Caco-2 (cell line): ENCODE data around the gene MRRF. TPM values are rescaled to one million over a fixed set of nuclear protein-coding genes. Genes with fewer than 3 reads are reported as not detected.

ENCODE experiments used
- BruUV-seq: library from RNA; stranded (reverse); fragments of 400-500 nt; replicated peaks from 2 replicates; lab custom pipeline; 2021; lab: Mats Ljungman, UMichigan
- CTCF ChIA-PET: fragments of 300-600 bp; sonication (Branson Sonifier 250); formaldehyde crosslinking; loops from one replicate; lab custom pipeline; 2022; ENCODE audit warnings: antibody characterized with exemption; lab: Charles Lee
- POLR2A ChIA-PET: fragments of 300-600 bp; sonication (Branson Sonifier 250); formaldehyde crosslinking; loops from one replicate; lab custom pipeline; 2022; ENCODE audit warnings: antibody characterized with exemption; lab: Charles Lee
- DNase-seq, 2 experiments: peaks; one replicate each; pipeline versions ENCODE4 v3.0.0 to v3.0.0-alpha.2; 2020 to 2022
- H3K27me3 ChIP-seq: replicated peaks from 2 replicates; pipeline ENCODE4 v1.6.0; 2011; ENCODE audit warnings: low read length; ENCODE audit not compliant: control insufficient read depth, insufficient read depth
- H3K36me3 ChIP-seq: 2 replicates; pipeline ENCODE4 v1.5.1; 2011; ENCODE audit warnings: low read length; ENCODE audit not compliant: control insufficient read depth, insufficient read depth
- H3K4me1 ChIP-seq: fragments of 250-450 bp; sonication (Bioruptor Pico); 2 replicates; pipeline ENCODE4 v1.5.1; 2020; ENCODE audit warnings: mild to moderate bottlenecking
- H3K4me3 ChIP-seq: 2 replicates; pipeline ENCODE4 v1.5.1; 2011; ENCODE audit warnings: low read depth, mild to moderate bottlenecking, control low read depth, low read length
- H3K9me3 ChIP-seq: fragments of 250-450 bp; sonication (Bioruptor Pico); 2 replicates; pipeline ENCODE4 v1.5.1; 2020; ENCODE audit warnings: mild to moderate bottlenecking, moderate library complexity
- H3K27ac Mint-ChIP-seq: one replicate; pipeline ENCODE4 v1.8.0; 2022; ENCODE audit warnings: mixed read lengths; ENCODE audit not compliant: unreplicated experiment
- H3K27me3 Mint-ChIP-seq: one replicate; pipeline ENCODE4 v1.8.0; 2022; ENCODE audit warnings: mixed read lengths; ENCODE audit not compliant: insufficient read depth, unreplicated experiment
- H3K36me3 Mint-ChIP-seq: one replicate; pipeline ENCODE4 v1.8.0; 2022; ENCODE audit warnings: mild to moderate bottlenecking, mixed read lengths; ENCODE audit not compliant: insufficient read depth, unreplicated experiment
- H3K4me1 Mint-ChIP-seq: one replicate; pipeline ENCODE4 v1.8.0; 2022; ENCODE audit warnings: low read depth, mixed read lengths; ENCODE audit not compliant: unreplicated experiment
- H3K4me3 Mint-ChIP-seq: one replicate; pipeline ENCODE4 v1.8.0; 2022; ENCODE audit warnings: mild to moderate bottlenecking, moderate library complexity, mixed read lengths; ENCODE audit not compliant: unreplicated experiment
- H3K9me3 Mint-ChIP-seq: one replicate; pipeline ENCODE4 v1.8.0; 2022; ENCODE audit warnings: mixed read lengths; ENCODE audit not compliant: unreplicated experiment
- intact Hi-C: fragments of 100-400 bp; cut with micrococcal nuclease; formaldehyde crosslinking; loops from one replicate; pipeline ENCODE4 v1.10.0; 2022; ENCODE audit not compliant: unreplicated experiment
- total RNA-seq: library from RNA; stranded (reverse); gene quantifications from 2 replicates; pipeline ENCODE4 v1.2.3, GENCODE V29; 2022
- TF ChIP-seq, protein P1 (sequence below), 2 experiments: fragments of 200-600 bp in 1 of 2; IDR thresholded peaks; 1 replicate in 1 of 2; 2 replicates in 1 of 2; pipeline versions ENCODE4 v1.5.1 to v1.8.0; 2011 to 2022; ENCODE audit warnings: antibody characterized with exemption in 1 of 2, control low read depth in 1 of 2, inconsistent platforms in 1 of 2, low read depth in 1 of 2, low read length in 1 of 2, mild to moderate bottlenecking in 1 of 2, moderate library complexity in 1 of 2; ENCODE audit not compliant: insufficient read depth in 1 of 2, severe bottlenecking in 1 of 2, unreplicated experiment in 1 of 2

The MRRF gene
- total RNA-seq, 1 experiment from 2014 or later = 64.6 TPM

DNA sequence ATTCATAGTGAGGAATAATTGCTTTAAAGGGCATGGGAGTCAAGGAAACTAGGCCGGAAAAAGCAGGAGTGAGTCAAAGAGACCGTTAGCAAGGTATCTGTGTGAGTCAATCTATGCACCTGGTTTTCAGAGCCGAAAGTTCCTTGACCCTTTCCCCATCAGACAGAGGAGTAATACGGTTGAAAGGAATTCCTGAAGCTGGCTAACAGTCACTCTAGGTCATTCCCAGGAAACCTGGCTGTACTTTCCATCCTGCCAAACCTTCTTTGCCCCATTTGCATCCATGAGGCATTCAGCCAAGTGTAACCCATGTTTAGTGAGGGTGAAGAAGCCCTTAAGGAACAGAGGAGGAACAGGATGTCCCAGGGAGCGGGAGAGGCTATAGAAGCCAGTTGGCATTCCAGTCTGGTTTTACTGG, 16.2 kb upstream of the MRRF start:
- H3K4me1 ChIP-seq = no peaks in the 10 kb centered on the region
- H3K27me3 Mint-ChIP-seq = no peaks in the 10 kb centered on the region
- no peak overlapping the region for H3K27ac Mint-ChIP-seq
- H3K27me3 ChIP-seq = no peaks in the 10 kb centered on the region
- TF ChIP-seq, protein P1, sequence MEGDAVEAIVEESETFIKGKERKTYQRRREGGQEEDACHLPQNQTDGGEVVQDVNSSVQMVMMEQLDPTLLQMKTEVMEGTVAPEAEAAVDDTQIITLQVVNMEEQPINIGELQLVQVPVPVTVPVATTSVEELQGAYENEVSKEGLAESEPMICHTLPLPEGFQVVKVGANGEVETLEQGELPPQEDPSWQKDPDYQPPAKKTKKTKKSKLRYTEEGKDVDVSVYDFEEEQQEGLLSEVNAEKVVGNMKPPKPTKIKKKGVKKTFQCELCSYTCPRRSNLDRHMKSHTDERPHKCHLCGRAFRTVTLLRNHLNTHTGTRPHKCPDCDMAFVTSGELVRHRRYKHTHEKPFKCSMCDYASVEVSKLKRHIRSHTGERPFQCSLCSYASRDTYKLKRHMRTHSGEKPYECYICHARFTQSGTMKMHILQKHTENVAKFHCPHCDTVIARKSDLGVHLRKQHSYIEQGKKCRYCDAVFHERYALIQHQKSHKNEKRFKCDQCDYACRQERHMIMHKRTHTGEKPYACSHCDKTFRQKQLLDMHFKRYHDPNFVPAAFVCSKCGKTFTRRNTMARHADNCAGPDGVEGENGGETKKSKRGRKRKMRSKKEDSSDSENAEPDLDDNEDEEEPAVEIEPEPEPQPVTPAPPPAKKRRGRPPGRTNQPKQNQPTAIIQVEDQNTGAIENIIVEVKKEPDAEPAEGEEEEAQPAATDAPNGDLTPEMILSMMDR (IDR thresholded peaks at IDR 0.05; ENCODE audit: insufficient read depth in 1 of 2, low read depth in 1 of 2, low read length in 1 of 2, severe bottlenecking in 1 of 2, unreplicated experiment in 1 of 2) = no peak
- intact Hi-C loops = no loop called here
- CTCF ChIA-PET = interaction anchor here (1.1 kb wide), 1 partner anchor 101 kb away, joined by 3 read pairs; no protein-coding TSS in a partner anchor
- H3K4me3 ChIP-seq = no peak overlapping the region
- POLR2A ChIA-PET = no interaction called here
- H3K9me3 Mint-ChIP-seq = no peaks in the 10 kb centered on the region
- H3K4me1 Mint-ChIP-seq = no peaks in the 10 kb centered on the region
- H3K4me3 Mint-ChIP-seq = no peak overlapping the region
- peaks cover 37% of the 10 kb centered on the region for H3K36me3 Mint-ChIP-seq
- no peak for DNase-seq
- no peaks in the 10 kb centered on the region for H3K36me3 ChIP-seq
- H3K9me3 ChIP-seq = no peaks in the 10 kb centered on the region
- no TSS peak for BruUV-seq

DNA sequence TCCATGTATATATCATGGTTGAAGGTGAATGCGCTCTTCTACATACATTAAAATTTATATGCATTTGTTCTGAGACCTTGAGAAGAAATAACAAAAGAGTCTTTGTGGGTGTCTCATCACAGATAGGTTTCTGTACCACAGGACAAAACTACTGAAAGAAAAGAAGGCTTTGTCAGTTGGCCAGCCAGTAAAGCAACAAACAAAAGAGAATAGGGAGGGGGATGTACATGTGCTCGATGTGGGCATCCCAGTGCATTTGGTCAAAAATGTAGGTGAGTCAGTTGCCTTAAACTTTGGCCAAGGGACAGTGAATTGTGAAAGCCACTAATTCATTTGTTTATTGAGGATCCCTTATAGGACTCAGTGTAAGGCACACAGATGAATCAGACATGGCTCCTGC, 13.3 kb upstream of the MRRF start:
- H3K9me3 Mint-ChIP-seq = no peaks in the 10 kb centered on the region
- ChIA-PET POLR2A (no interaction called here), CTCF (no interaction called here)
- Histone ChIP-seq H3K9me3 (no peaks in the 10 kb centered on the region), H3K4me3 (no peak overlapping the region), H3K27me3 (no peaks in the 10 kb centered on the region), H3K4me1 (no peaks in the 10 kb centered on the region), H3K36me3 (no peaks in the 10 kb centered on the region)
- peaks cover 18% of the 10 kb centered on the region for H3K36me3 Mint-ChIP-seq
- BruUV-seq = no TSS peak
- no peaks in the 10 kb centered on the region for H3K4me1 Mint-ChIP-seq
- TF ChIP-seq, protein P1 (IDR thresholded peaks at IDR 0.05; ENCODE audit: insufficient read depth in 1 of 2, low read depth in 1 of 2, low read length in 1 of 2, severe bottlenecking in 1 of 2, unreplicated experiment in 1 of 2) = no peak
- no peaks in the 10 kb centered on the region for H3K27me3 Mint-ChIP-seq
- H3K4me3 Mint-ChIP-seq = no peak overlapping the region
- H3K27ac Mint-ChIP-seq = no peak overlapping the region
- intact Hi-C loops = no loop called here
- no peak for DNase-seq

DNA sequence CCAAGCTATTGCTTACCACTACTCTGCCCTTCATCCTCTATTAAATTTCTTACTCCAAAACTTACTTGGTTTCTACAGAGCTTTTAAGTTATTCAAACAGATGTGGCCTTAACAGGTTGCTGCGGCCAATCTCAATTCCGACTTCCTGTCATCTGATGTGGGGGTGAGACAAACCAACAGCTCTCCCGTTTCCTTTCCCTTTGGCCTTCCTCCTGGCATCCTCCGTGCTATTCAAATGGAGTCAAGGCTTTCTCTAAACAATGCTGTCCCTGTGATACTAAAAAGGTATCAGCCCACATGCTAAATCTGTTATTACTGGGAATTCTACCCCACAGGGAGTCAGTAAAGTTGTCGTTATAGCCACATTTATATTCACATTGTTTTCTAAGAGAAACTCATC, 11.9 kb upstream of the MRRF start:
- Histone ChIP-seq H3K4me3 (no peak overlapping the region), H3K27me3 (no peaks in the 10 kb centered on the region), H3K9me3 (no peaks in the 10 kb centered on the region), H3K4me1 (no peaks in the 10 kb centered on the region), H3K36me3 (no peaks in the 10 kb centered on the region)
- Mint-ChIP-seq H3K27ac (no peak overlapping the region), H3K4me3 (no peak overlapping the region), H3K27me3 (no peaks in the 10 kb centered on the region), H3K4me1 (no peaks in the 10 kb centered on the region), H3K9me3 (no peaks in the 10 kb centered on the region), H3K36me3 (peaks cover 10% of the 10 kb centered on the region)
- TF ChIP-seq, protein P1 (IDR thresholded peaks at IDR 0.05; ENCODE audit: insufficient read depth in 1 of 2, low read depth in 1 of 2, low read length in 1 of 2, severe bottlenecking in 1 of 2, unreplicated experiment in 1 of 2) = no peak
- ChIA-PET CTCF (interaction anchor here (0.6 kb wide), 1 partner anchor 91 kb away, joined by 6 read pairs; no protein-coding TSS in a partner anchor), POLR2A (no interaction called here)
- no peak for DNase-seq
- intact Hi-C loops = no loop called here
- no TSS peak for BruUV-seq
